NB4 (cell line): ENCODE results near the gene RFC4.
"Not testable (repeated sequence)": the region's sequence is repeated elsewhere in the genome, so short reads cannot be mapped to it uniquely, and the experiment has no call there.

Experiments used
- DNase-seq: peaks from one replicate; pipeline ENCODE4 v3.0.0; 2010; ENCODE audit warnings: low read depth
- H3K4me3 ChIP-seq: one replicate; pipeline ENCODE4 v1.5.1; 2011; ENCODE audit warnings: mild to moderate bottlenecking, low read depth, low read length, moderate library complexity
- MYC ChIP-seq: IDR thresholded peaks from 2 replicates; pipeline ENCODE4 v1.6.1; 2011; ENCODE audit warnings: low read depth, low read length
- POLR2A ChIP-seq: IDR thresholded peaks from 2 replicates; pipeline ENCODE4 v1.6.1; 2011; ENCODE audit warnings: mild to moderate bottlenecking; ENCODE audit not compliant: insufficient read length; ENCODE audit errors: extremely low read depth
- TF ChIP-seq, protein P1 (sequence below): IDR thresholded peaks from one replicate; pipeline ENCODE4 v1.5.1; 2012; ENCODE audit warnings: low read depth, low read length
- TF ChIP-seq, protein P2 (sequence below): IDR thresholded peaks from 2 replicates; pipeline ENCODE4 v1.6.1; 2011; ENCODE audit warnings: low read depth, low read length

The RFC4 gene

DNA sequence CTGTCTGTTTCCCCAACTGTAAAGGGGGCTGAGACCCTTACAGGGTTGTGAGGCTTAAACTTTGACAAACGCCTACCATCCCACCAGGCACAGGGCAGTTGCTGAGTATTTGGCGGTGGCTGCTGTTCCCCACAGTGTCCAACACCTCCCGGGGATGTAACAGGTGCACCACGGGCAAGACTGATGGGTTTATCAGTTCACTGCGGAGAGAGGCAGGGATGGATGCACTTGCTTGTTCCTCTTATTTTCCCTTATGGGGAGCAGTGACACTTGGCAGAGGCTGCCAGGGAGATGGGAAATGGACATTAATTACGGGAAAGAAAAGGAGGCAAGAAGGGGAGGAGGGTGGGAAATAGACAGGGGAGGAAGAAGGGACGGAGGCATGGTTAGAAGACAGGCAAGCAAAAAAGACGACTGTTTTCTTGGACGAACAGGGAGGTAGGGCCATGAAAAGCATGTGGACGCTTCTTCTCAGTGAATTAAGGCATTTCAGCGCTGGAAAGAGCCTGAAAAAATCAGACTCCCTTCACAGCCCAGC, 19.7 kb upstream of the RFC4 start:
- TF ChIP-seq MYC (no peak), POLR2A (no peak)
- TF ChIP-seq, protein P1, sequence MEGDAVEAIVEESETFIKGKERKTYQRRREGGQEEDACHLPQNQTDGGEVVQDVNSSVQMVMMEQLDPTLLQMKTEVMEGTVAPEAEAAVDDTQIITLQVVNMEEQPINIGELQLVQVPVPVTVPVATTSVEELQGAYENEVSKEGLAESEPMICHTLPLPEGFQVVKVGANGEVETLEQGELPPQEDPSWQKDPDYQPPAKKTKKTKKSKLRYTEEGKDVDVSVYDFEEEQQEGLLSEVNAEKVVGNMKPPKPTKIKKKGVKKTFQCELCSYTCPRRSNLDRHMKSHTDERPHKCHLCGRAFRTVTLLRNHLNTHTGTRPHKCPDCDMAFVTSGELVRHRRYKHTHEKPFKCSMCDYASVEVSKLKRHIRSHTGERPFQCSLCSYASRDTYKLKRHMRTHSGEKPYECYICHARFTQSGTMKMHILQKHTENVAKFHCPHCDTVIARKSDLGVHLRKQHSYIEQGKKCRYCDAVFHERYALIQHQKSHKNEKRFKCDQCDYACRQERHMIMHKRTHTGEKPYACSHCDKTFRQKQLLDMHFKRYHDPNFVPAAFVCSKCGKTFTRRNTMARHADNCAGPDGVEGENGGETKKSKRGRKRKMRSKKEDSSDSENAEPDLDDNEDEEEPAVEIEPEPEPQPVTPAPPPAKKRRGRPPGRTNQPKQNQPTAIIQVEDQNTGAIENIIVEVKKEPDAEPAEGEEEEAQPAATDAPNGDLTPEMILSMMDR = no peak
- TF ChIP-seq, protein P2, sequence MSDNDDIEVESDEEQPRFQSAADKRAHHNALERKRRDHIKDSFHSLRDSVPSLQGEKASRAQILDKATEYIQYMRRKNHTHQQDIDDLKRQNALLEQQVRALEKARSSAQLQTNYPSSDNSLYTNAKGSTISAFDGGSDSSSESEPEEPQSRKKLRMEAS = no peak
- peak overlapping the region; percentile 62 for H3K4me3 ChIP-seq
- no peak for DNase-seq

DNA sequence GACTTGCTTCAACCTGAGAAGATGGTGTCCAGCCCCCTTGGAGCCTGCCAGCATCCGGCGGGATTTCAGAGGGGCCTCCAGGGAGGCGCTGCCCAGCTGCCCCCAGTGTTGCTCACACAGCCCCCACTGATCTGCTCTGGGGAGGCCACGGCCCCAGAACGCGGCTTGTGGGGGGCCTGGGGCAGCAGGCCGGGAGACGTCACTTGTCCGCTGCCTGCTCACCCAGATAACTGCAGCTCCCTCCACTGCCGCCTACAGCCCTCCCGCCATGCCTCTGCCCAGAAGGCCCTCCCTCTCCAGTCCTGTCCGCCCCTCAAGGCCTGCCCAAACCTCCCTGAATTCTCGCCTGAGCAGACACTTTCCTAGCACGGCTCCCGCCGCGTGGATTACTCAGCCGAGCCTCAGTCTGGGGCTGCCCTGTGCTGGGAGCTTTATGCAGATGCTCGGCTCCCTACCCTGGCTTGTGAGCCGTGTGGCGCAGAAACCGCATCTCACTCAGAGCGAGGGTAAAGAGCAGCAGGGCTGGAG, 19.1 kb upstream of the RFC4 start:
- TF ChIP-seq POLR2A = no peak
- TF ChIP-seq, protein P2 = no peak
- TF ChIP-seq, protein P1 = no peak
- no peak for TF ChIP-seq MYC
- no peak for DNase-seq
- no peak overlapping the region for H3K4me3 ChIP-seq

DNA sequence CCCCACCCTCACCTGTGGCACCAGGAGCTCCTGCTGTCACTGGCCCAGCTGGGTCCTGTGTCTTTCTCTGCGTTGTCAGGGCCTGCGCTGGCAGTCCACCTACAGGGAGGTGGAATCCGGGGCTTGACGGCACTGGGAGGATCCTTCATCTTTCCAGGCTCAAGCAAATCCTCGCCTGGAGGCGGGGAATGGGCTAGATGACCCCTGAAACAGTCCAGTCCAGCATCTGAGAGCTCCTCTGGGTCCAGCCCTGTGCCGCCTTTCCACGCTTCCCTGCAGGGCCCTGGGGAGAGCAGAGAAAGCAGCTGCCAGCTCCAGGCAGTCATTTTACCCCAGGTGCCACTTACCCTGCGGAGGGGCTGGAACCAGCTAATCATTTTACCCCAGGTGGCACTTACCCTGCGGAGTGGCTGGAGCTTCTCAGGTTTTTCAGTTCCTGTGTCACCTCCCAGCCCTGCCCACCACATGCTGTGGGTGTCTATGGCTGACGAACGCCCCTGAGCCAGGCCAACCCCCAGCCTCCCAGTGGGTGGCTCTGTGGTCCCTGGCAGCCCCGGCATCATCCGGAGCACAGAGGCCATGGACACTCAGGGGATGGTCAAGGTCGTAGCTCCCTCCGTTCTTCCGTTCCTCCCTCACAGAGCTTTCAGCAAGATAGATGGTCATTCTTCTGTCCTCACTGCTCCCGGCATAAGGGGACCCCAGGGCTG, 18.3 kb upstream of the RFC4 start:
- TF ChIP-seq MYC (no peak), POLR2A (no peak)
- TF ChIP-seq, protein P2 = no peak
- TF ChIP-seq, protein P1 = no peak
- DNase-seq = no peak
- no peak overlapping the region for H3K4me3 ChIP-seq

DNA sequence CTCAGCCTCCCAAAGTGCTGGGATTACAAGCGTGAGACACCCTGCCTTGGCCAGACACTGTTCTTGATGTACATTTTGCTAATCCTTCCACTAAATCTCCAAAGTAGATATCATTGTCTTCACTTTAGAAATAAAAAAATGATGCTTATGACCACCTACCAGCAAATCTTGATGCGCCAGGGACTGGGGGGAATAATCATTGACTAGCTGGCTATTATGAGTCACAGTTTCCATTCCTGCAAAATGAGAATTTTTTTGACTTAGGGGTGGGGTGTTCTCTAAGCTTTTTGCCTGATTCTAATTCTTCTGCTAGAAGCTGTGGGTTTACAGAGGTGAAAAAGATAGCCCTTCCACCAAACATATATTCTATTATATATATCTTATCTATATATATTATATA, 17.1 kb upstream of the RFC4 start:
- H3K4me3 ChIP-seq = no peak overlapping the region
- TF ChIP-seq MYC = no peak
- TF ChIP-seq, protein P2 = no peak
- TF ChIP-seq, protein P1 = no peak
- TF ChIP-seq POLR2A = no peak
- no peak for DNase-seq

DNA sequence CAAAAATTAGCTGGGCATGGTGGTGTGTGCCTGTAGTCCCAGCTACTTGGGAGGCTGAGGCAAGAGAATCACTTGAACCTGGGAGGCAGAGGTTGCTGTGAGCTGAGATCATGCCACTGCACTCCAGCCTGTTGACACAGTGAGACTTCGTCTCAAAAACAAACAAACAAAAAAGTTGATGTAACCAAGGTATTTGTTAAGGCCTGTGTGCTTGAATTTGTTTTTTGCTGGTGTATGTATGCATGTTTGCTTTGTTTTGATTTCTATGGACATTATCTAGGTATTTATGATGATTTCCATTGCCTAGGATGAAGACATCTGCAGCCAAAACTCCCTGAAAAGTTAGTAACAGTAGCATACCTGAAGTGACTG, 16.1 kb upstream of the RFC4 start:
- H3K4me3 ChIP-seq, DNase-seq: not testable (repeated sequence)

DNA sequence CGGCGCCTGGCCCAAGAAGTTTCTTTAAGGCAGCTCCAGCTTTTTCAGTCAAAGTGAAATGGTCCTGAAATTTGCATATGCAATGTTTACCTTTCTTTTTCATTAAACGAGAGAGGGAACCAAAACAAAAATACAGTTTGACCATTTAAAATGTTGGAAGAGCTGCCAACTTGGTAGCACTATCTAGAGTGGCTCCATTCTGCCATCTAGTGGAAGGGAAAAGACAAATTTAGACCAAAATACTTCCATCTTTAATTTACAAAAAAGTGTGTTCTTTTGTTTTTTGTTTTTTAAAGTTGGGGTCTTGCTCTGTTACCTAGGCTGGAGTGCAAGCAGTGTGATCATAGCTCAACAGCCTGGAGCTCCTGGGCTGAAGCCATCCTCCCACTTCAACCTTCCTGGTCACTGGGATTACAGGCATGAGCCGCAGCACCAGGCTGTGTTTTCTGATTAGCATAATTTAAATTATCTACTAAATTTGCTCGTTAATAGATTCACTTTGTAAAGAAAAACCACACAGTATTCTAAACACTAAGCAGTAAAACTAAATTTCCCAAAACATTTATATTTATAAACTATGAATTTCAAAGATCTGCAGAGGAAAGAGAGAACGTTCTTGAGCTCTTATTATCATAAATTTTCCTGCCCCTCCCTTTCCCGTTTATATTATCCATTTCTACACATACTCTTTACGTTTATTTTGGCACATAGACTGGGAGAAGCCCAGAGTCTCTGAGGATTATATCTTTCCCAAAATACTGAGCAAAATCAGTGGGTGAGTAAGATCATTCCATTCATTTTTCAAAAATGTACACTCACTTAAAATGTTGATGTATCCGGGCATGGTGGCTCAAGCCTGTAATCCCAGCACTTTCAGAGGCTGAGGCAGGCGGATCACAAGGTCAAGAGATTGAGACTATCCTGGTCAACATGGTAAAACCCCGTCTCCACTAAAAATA, 15.4 kb upstream of the RFC4 start:
- TF ChIP-seq POLR2A (no peak), MYC (no peak)
- TF ChIP-seq, protein P2 = no peak
- TF ChIP-seq, protein P1 = peak; percentile 36
- no peak overlapping the region for H3K4me3 ChIP-seq
- DNase-seq = peak; percentile 72
